Stimulated activated CD8-positive, alpha-beta memory T cell treated with anti-CD3 and anti-CD28 coated beads, Interleukin-7, amount 100 ng/mL, for 4 hours (primary cell): ENCODE results near the gene SLC40A1.

Experiments used
- DNase-seq, 2 donors: peaks; one replicate each; pipeline ENCODE4 v3.0.0-alpha.2; 2020; ENCODE audit warnings: low read depth in 2 of 2

SLC40A1 gene

DNA sequence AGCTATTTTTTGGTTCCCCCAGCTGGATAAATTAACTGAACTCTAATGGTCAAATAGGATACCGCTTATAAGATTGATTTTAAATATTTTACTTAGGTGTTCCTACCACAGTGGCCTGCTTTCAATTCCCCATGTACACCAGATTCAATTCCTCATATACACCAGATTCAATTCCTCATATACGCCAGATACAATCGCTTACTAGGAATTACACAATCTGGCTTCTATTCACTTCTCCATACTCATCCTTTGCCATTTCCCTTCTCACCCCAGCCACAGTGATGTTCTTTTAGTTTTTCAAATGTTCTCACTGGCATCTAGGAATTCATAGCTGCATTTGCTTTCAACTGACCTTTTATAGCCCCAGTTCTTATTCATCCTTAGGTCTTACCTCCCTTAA is 66.5 kb downstream of the SLC40A1 start:
- no peak for DNase-seq

DNA sequence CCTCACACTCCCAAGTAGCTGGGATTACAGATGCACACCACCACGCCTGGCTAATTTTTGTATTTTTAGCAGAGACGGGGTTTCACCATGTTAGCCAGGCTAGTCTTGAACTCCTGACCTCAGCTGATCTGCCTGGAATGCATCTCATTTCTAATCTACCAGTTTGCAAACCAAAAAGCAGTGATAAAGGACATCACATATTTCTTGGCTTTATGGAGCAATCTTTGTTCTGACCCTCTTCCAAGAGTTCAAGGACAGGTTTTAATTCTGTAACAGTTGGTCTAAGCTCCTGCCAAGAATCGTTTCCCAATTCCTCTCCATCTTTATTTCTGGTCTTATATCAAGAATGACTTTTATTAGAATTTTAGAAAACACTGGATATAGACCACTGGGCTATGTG is 67.7 kb downstream of the SLC40A1 start:
- no peak for DNase-seq

DNA sequence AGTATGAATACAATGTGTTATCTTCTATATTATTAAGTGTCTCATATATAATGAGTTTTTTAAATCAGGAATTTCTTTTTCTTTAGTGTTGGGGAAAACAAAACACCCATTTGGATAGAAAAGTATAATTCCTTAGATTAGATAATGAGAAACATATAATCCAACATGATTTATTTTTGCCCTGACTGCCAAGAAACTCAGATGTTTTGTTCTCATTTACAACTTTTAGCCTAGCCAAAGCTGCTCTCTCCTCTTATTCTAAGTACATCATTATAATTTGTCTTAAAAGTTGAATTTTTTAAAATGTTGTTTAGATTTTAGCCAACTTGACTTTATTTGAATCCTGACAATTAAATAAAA is 68.6 kb downstream of the SLC40A1 start:
- no peak for DNase-seq

DNA sequence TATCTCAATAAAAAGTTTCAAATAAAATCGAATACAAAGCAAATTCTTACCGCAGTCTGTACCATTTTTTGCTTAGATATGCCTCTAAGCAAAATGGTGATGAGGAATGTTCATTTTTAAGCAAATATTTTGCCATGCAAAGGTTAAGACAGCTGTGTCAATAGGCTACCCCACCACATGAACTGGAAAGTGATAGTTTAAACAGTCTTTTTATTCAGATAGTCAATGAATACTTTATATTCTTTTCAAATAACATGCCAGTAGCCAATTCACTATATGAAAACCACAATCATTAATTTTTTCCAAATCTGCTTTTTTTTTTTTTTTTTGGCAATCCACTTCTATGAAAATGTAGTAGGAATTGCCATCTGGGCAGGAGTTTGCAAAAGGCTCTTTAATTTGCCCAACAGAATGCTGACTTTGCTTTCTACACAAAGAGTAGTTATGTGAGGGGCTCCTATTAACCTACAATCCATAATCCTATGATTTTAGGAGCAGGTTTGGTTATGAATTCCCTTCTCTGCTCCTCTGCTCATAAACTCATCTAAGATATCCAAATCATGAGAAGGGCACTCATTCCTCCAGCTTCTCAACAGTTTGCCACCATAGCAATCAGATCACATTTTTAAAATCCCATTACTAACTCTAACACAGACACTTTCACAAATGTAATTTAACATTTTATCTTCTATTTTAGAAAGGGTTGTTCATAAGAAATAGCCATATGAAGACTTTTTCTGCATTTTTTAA is 69.2 kb downstream of the SLC40A1 start:
- DNase-seq = no peak
